Activated naive CD4-positive, alpha-beta T cell treated with anti-CD3 and anti-CD28 coated beads, Interleukin-2, amount 50 U/mL, for 16 hours (primary cell): Measurements from ENCODE around the gene ZNF460.
A peak's percentile ranks its signal among the peaks of the same experiment; 100 is the strongest.
"Not testable (repeated sequence)": the region's sequence is repeated elsewhere in the genome, so short reads cannot be mapped to it uniquely, and the experiment has no call there.

Experiments used
- DNase-seq: peaks from one replicate; pipeline ENCODE4 v3.0.0-alpha.2; 2020

Gene ZNF460

GRCh38 chr19:57280165-57280961 is at the start of gene ZNF460:
TSS of gene ZNF460 (plus strand) at chr19:57280485. CDS start at chr19:57280807, 322 bp downstream.
- DNase-seq: peak; percentile 97

GRCh38 chr19:57231686-57232085 is 48.6 kb upstream of the ZNF460 start:
- no peak for DNase-seq

- DNase-seq: no peak
Observed at GRCh38 chr19:57233207-57233606, 47.1 kb upstream of the ZNF460 start.

DNA sequence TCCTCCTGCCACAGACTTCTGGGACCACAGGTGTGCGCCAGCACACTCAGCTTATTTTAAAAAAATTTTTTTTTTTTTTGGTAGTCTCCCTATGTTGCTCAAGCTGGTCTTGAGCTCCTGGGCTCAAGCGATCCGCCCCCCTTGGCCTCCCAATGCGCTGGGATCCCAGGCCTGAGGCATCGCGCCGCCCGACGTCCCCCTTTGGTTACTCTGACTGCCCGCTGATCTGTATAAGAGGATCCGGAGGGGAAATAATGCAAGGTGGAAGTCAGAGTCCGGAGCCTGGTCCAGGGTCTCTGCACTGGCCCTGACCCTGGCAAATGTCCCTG is 40.3 kb upstream of the ZNF460 start:
- DNase-seq: no peak

DNA sequence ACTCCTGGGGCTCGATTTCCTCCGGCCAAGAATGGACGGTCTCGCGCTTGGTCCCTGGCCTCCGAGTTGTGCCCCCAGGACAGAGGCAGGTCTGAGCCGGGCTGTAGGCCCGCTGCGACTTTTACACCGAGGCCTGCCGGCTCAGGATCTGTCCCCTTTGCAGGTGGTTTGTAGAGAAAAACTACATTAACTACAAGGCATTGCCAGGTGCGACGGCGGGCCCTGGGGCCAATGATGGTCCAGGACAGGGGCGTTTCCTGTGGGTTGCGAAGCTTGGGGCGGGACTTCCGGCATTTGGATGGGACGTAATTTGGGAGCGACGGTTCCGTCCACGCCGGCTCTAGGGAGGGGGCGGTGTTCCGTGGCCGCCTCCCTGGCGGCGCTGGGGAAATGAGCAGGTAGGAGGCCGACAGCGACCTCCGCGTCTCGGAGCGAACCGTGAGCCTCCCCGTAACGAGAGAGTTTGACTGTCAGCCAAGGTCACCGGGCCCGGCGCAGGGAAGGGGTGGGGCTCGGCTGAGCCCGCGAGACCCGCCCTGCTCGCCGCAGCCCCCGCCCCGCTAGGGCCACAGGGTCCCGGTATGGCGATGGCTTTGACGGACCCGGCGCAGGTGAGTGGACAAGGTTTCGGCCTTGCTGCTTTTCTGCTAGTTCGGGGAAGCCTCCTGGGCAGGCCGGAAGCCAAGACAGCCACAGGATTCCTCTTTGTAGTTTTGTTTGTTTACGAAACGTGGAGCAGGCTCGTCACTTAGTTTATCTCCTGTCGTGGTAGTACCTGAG is 39.8 kb upstream of the ZNF460 start, which contains the start of gene ZNF805:
ZNF805 (plus strand) TSS at position 322 of the 780 bp plus-strand sequence; CDS start at position 582, 260 bp downstream.
- DNase-seq: peak; percentile 98

- DNase-seq: no peak
Observed at GRCh38 chr19:57241176-57241575, 39.1 kb upstream of the ZNF460 start.

GRCh38 chr19:57242821-57243220 is 37.5 kb upstream of the ZNF460 start:
- no peak for DNase-seq

GRCh38 chr19:57244513-57244912 is 35.8 kb upstream of the ZNF460 start:
- no peak for DNase-seq

DNA sequence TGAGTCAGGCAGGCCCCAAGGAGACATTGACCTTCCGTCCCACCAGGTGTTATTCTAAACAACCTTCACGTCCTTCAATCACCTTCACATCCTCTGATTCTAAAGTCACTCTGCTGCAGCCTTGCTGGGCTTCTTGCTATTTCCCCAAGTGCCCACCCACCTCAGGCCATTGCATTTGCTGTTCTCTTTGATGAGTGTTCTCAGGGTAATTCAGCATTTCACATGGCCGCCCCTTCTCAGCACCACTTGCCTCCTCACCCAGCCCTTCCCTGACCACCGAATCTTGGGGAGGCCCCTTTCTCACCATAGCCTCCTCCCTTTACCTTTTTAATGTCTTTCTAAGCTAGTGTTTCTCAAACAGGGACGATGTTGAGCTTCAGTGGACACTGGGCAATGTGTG is 35.2 kb upstream of the ZNF460 start:
- DNase-seq: no peak

DNA sequence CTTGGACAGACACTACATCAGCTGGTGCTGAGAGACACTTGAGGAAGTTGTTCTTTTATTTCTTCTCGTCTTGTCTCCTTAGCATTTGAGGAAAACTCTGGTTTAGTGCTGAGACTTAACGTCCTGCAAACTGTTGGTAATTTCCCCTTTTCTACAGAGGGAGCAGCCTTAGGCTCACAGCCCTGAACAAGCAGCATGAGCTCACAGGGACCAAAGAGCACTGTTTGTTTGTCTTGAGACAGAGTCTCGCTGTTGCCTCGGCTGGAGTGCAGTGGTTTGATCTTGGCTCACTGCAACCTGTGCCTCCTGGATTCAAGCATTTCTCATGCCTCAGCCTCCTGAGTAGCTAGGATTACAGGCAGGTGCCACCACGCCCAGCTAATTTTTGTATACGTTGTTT is 34.3 kb upstream of the ZNF460 start:
- DNase-seq: no peak

- no peak for DNase-seq
Observed at GRCh38 chr19:57248646-57249045, 31.6 kb upstream of the ZNF460 start.

DNA sequence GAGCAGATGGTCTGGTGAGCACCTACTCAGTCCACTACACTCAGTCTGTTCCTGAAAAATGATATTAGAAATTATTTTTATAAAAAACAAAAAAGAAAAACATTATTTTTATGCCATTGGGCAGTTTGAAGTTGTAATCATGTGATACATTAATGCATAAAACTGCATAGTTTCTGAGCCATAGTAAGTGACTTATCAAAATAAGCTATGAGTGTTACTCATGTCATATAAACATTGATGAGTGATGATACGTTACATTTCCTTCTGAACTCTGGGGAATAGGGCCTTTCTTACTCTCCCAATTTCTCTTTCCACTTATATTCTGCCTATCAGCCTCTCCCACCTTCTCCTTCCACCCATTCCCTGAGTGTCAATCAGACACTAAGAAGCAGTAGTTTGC is 31.0 kb upstream of the ZNF460 start:
- no peak for DNase-seq

DNA sequence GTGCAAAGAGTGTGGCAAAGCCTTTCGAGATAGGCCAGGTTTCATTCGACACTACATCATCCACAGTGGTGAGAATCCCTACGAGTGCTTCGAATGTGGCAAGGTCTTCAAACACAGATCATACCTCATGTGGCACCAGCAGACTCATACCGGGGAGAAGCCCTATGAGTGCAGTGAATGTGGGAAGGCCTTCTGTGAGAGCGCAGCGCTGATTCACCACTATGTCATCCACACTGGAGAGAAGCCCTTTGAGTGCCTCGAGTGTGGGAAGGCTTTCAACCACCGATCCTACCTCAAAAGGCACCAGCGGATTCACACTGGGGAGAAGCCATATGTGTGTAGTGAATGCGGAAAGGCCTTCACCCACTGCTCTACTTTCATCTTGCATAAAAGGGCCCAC is 26.5 kb upstream of the ZNF460 start:
- not testable (repeated sequence) for DNase-seq

- no peak for DNase-seq
Observed at GRCh38 chr19:57262044-57262443, 18.2 kb upstream of the ZNF460 start.

DNA sequence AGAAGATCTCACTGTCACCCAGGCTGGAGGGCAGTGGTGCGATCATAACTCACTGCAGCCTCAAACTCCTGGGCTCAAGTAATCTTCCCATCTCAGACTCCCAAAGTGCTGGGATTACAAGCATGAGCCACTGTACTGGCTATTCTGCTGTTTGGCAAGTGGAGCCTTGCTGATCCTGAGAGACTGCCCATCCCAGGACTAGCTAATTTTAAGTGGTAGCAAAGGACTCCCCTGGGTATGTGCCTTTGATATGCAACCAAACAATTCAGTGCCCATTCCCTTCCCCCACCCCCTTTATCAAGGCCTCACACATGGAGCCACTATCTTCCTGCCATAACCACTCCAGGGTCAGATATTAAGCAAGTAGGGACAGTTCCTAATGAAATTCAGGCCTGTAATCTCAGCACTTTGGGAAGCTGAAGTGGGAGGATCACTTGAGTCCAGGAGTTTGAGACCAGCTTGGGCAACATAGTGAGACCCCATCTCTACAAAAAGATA is 17.0 kb upstream of the ZNF460 start:
- DNase-seq: no peak

- DNase-seq: no peak
Observed at GRCh38 chr19:57267291-57267690, 13.0 kb upstream of the ZNF460 start.

DNA sequence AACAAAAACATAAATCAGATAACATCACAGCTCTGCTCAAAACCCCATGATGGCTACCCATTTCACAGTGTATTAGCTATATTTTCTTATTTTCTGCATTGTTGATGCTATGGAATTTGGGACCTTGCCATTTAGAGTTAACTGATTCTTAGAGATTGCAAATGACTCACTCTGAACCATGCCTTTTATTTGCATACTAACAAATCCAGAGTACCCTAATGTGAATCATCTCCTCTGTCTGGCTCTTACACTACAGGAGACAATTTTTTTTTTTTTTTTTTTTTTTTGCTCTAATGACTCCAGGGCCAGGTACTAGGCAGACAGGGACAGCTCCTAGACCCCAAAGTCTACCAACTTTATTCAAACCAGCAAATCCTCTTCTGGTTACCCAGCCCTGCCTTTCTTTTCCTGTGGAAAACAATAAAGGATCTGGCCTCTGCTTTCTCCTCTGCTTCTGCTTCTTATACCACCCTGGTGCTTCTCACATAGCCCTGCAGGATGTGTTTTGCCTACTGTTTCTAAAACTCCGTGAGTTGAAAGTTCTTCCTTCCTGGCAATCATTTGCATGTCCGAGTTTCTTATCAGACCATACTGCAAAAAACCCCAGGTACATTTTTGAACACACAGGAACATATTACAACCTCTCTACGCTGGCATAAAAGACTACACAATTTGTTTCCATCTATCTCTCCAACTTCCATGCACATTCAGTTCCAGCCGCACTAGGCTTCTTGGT is 10.6 kb upstream of the ZNF460 start:
- DNase-seq: no peak

DNA sequence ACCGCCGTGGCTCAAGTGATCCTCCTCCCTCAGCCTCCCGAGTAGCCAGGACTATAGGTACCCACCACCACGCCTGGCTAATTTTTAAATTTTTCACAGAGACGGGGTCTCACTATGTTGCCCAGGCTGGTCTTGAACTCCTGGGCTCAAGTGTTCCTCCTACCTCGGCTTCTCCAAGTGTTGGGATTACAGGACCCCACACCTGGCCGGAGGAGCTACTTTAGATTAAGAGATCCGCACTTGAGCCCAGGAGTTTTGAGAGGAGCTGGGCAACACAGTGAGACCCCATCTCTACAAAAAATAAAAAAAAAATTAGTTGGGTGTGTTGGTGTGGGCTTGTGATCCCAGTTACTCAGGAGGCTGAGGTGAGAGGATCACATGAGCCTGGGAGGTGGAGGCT is 9.0 kb upstream of the ZNF460 start:
- DNase-seq: no peak

GRCh38 chr19:57273014-57273413 is 7.3 kb upstream of the ZNF460 start:
- DNase-seq: no peak

DNA sequence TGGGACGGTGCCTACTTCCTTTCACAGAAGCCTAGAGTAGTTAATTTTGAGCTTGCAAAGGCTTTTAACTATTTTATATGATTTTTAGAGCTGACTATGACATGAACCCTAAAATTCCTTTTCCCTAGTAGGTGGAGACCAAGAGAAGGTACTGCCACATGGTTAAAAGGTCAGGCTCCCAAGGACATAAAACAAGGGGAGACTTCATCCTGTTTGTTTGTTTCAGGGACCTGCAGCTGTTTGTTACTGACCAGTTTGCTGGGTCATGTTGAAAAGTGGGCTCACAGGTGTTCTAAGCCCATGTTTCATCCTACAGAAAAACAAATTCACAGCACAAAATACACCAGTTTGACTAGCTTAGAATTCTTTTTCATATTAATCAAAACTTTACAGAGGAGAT is 3.9 kb upstream of the ZNF460 start:
- no peak for DNase-seq

- not testable (repeated sequence) for DNase-seq
Observed at GRCh38 chr19:57278481-57278880, 1.8 kb upstream of the ZNF460 start.

GRCh38 chr19:57279418-57280164 is 694 bp upstream of the ZNF460 start:
- peak; percentile 82 for DNase-seq

GRCh38 chr19:57280962-57281400 is 696 bp downstream of the ZNF460 start:
- no peak for DNase-seq
